HepG2 (cell line): Measurements from ENCODE around the gene ABCA3. TPM values are rescaled to one million over a fixed set of nuclear protein-coding genes. Genes with fewer than 3 reads are reported as not detected.
A peak's percentile ranks its signal among the peaks of the same experiment; 100 is the strongest.

Source experiments
- CBX5 ChIP-seq: sonication (generic); formaldehyde crosslinking; IDR thresholded peaks from 2 replicates; pipeline ENCODE4 v1.4.0; 2020; ENCODE audit warnings: missing genetic modification reagents, borderline replicate concordance
- CEBPG ChIP-seq: IDR thresholded peaks from 2 replicates; pipeline ENCODE4 v1.6.1; 2016
- KAT7 ChIP-seq: IDR thresholded peaks from 2 replicates; pipeline ENCODE4 v1.6.1; 2018; ENCODE audit warnings: borderline replicate concordance, missing compliant biosample characterization
- MYC ChIP-seq: sonication (generic); formaldehyde crosslinking; IDR thresholded peaks from 2 replicates; pipeline ENCODE4 v1.9.0; 2021; ENCODE audit warnings: missing genetic modification reagents, borderline replicate concordance
- NR2F1 ChIP-seq, 2 experiments: fragments of 450-650 bp in 1 of 2; formaldehyde crosslinking in 1 of 2; IDR thresholded peaks; 2 replicates each; pipeline versions ENCODE4 v1.5.0 to v1.6.1; 2016 to 2020; ENCODE audit warnings: mild to moderate bottlenecking in 1 of 2, missing compliant biosample characterization in 1 of 2, missing genetic modification reagents in 1 of 2, moderate library complexity in 1 of 2
- PLRG1 ChIP-seq: fragments of 450-650 bp; conservative IDR thresholded peaks from 2 replicates; pipeline ENCODE4 v1.6.1; 2016
- TMF1 ChIP-seq: sonication (generic); formaldehyde crosslinking; IDR thresholded peaks from 2 replicates; pipeline ENCODE4 v1.8.1; 2022; ENCODE audit warnings: low read depth, missing genetic modification reagents
- ZNF263 ChIP-seq: sonication (generic); formaldehyde crosslinking; IDR thresholded peaks from 2 replicates; pipeline ENCODE4 v1.4.0; 2020; ENCODE audit warnings: missing genetic modification reagents
- ZNF34 ChIP-seq: sonication (generic); formaldehyde crosslinking; IDR thresholded peaks from 2 replicates; pipeline ENCODE4 v1.4.0; 2020; ENCODE audit warnings: mild to moderate bottlenecking, missing genetic modification reagents, borderline replicate concordance
- ZNF550 ChIP-seq: sonication (generic); formaldehyde crosslinking; IDR thresholded peaks from 2 replicates; pipeline ENCODE4 v1.4.0; 2020; ENCODE audit warnings: mild to moderate bottlenecking, missing genetic modification reagents, borderline replicate concordance
- ZNF777 ChIP-seq: sonication (generic); formaldehyde crosslinking; IDR thresholded peaks from 2 replicates; pipeline ENCODE4 v1.4.0; 2020; ENCODE audit warnings: missing genetic modification reagents
- polyA plus RNA-seq, 8 experiments: library from polyadenylated mRNA; depleted of rRNA in 3 of 8; stranded (reverse) in 7 of 8; unstranded in 1 of 8; fragments of >200 nt; fragmentation: Illumina TruSeq in 4 of 8; extraction: Trizol in 4 of 8; gene quantifications; 2 replicates each; pipeline versions ENCODE4 v1.2.1 to v1.2.3, GENCODE V29; 2011 to 2016; ENCODE audit warnings: low read depth in 4 of 8, missing spikeins in 1 of 8, mixed read lengths in 1 of 8; ENCODE audit not compliant: insufficient read depth in 1 of 8
- total RNA-seq, 5 experiments: library from RNA; depleted of rRNA; stranded (reverse); fragments of >200 nt; fragmentation: Illumina TruSeq; extraction: Trizol; gene quantifications; 2 replicates each; pipeline ENCODE4 v1.2.3, GENCODE V29; 2016; ENCODE audit warnings: low read depth in 1 of 5
- TF ChIP-seq, protein P1 (sequence below): sonication (generic); formaldehyde crosslinking; IDR thresholded peaks from 2 replicates; pipeline ENCODE4 v1.5.0; 2020; ENCODE audit warnings: mild to moderate bottlenecking, missing genetic modification reagents
- TF ChIP-seq, protein P2 (sequence below), 2 experiments: fragments of 450-650 bp in 1 of 2; sonication (generic) in 1 of 2; formaldehyde crosslinking; IDR thresholded peaks; 2 replicates each; pipeline versions ENCODE4 v1.5.0 to v1.8.0; 2020 to 2022; ENCODE audit warnings: mild to moderate bottlenecking in 1 of 2, missing genetic modification reagents in 1 of 2

ABCA3 gene
- total and polyA plus RNA-seq, 2 of the 13 experiments (the other 11 are each of a cell fraction or from before 2014, with no cell fraction given) = 0.60 to 1.5 TPM

DNA sequence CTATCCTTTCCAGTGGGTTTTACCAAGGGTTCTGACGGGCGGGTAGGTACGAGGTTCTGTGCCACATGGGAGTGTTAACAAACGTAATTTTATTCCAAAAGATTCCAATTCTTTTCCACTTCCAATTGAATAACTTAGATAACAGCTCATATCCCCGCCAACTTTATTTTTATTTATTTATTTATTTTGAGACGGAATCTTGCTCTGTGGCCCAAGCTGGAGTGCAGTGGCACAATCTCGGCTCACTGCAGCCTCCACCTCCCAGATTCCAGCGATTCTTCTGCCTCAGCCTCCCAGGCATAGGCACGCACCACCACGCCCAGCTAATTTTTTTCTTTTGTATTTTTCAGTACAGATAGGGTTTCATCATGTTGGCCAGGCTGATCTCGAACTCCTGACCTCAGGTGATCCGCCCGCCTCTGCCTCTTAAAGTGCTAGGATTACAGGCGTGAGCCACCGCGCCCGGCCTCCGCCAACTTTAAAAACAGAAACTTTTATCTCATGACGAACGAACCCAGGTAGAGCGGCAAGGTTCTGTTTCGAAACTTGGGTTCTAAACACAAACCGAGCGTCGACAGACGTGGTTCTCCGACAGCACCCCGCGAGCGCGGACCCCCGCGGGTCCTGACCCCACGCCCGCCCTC, 89.8 kb downstream of the ABCA3 start (continued):
- TF ChIP-seq, protein P1, sequence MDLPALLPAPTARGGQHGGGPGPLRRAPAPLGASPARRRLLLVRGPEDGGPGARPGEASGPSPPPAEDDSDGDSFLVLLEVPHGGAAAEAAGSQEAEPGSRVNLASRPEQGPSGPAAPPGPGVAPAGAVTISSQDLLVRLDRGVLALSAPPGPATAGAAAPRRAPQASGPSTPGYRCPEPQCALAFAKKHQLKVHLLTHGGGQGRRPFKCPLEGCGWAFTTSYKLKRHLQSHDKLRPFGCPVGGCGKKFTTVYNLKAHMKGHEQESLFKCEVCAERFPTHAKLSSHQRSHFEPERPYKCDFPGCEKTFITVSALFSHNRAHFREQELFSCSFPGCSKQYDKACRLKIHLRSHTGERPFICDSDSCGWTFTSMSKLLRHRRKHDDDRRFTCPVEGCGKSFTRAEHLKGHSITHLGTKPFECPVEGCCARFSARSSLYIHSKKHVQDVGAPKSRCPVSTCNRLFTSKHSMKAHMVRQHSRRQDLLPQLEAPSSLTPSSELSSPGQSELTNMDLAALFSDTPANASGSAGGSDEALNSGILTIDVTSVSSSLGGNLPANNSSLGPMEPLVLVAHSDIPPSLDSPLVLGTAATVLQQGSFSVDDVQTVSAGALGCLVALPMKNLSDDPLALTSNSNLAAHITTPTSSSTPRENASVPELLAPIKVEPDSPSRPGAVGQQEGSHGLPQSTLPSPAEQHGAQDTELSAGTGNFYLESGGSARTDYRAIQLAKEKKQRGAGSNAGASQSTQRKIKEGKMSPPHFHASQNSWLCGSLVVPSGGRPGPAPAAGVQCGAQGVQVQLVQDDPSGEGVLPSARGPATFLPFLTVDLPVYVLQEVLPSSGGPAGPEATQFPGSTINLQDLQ (CRISPR knock-in tag) = no peak
- TF ChIP-seq ZNF34 (CRISPR knock-in tag) (peak; percentile 7; the same call in 1 of the 2 replicates), MYC (CRISPR knock-in tag) (peak; percentile 26; the same call in 1 of the 2 replicates), ZNF777 (CRISPR knock-in tag) (no peak), CEBPG (peak; percentile 18; the same call in 1 of the 2 replicates), ZNF550 (CRISPR knock-in tag) (0 out of 2 replicates have a peak, but pooled peaks have one; percentile 5), NR2F1 (CRISPR knock-in tag; IDR thresholded peaks at IDR 0.05) (peak in 1 of 2 experiments; percentile 31; a peak in 1 of 4 replicates), PLRG1 (no peak), ZNF263 (CRISPR knock-in tag) (no peak), CBX5 (CRISPR knock-in tag) (no peak), TMF1 (no peak), KAT7 (CRISPR knock-in tag) (no peak)
- TF ChIP-seq, protein P2, sequence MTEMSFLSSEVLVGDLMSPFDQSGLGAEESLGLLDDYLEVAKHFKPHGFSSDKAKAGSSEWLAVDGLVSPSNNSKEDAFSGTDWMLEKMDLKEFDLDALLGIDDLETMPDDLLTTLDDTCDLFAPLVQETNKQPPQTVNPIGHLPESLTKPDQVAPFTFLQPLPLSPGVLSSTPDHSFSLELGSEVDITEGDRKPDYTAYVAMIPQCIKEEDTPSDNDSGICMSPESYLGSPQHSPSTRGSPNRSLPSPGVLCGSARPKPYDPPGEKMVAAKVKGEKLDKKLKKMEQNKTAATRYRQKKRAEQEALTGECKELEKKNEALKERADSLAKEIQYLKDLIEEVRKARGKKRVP (CRISPR knock-in tag; IDR thresholded peaks at IDR 0.05) = 0 out of 4 replicates have a peak, but pooled peaks of 1 of the 2 experiments have one; percentile 28
